GM21367 (cell line): ENCODE measurements around the gene HOXA4.

Experiments
- ATAC-seq: cut with Tn5 transposase; IDR thresholded peaks from one replicate; pipeline ENCODE4 v1.9.1; 2021; ENCODE audit not compliant: unreplicated experiment

Gene HOXA4

GRCh38 chr7:27158436-27159265 lies 28.1 kb upstream of the HOXA4 start:
- no peak for ATAC-seq

- ATAC-seq: no peak
These were observed 27.3 kb upstream of the HOXA4 start for GRCh38 chr7:27157702-27158431.

- ATAC-seq: no peak
These were observed 26.6 kb upstream of the HOXA4 start for GRCh38 chr7:27156916-27157701.

- no peak for ATAC-seq
These were observed 25.9 kb upstream of the HOXA4 start, which contains the start of gene HOXA7 for GRCh38 chr7:27156508-27156898. HOXA7 (minus strand) TSS chr7:27156675; CDS start chr7:27156545, 130 bp downstream.

GRCh38 chr7:27155816-27156507 lies 25.4 kb upstream of the HOXA4 start:
- no peak for ATAC-seq

GRCh38 chr7:27154901-27155815 lies 24.6 kb upstream of the HOXA4 start:
- ATAC-seq: no peak

GRCh38 chr7:27154369-27154768 lies 23.8 kb upstream of the HOXA4 start:
- no peak for ATAC-seq

GRCh38 chr7:27153526-27153925 lies 23.0 kb upstream of the HOXA4 start:
- no peak for ATAC-seq

GRCh38 chr7:27152816-27153442 lies 22.4 kb upstream of the HOXA4 start:
- ATAC-seq: no peak

- no peak for ATAC-seq
These were observed 21.6 kb upstream of the HOXA4 start, which contains the start of gene HOXA3 for GRCh38 chr7:27151931-27152815. HOXA3 (minus strand) TSS chr7:27152583; CDS start chr7:27110640, 41,943 bp downstream.

- no peak for ATAC-seq
These were observed 20.9 kb upstream of the HOXA4 start for GRCh38 chr7:27151341-27151930.

- ATAC-seq: peak; percentile 77
These were observed 20.2 kb upstream of the HOXA4 start for GRCh38 chr7:27150568-27151340.

GRCh38 chr7:27149842-27150567 lies 19.4 kb upstream of the HOXA4 start:
- ATAC-seq: no peak

GRCh38 chr7:27148756-27149641 lies 18.4 kb upstream of the HOXA4 start:
- ATAC-seq: no peak

- ATAC-seq: no peak
These were observed 17.6 kb upstream of the HOXA4 start for GRCh38 chr7:27148031-27148755.
